Activated naive CD8-positive, alpha-beta T cell (primary cell): ENCODE measurements around the gene FCHSD2.
"Not testable (repeated sequence)": the region's sequence is repeated elsewhere in the genome, so short reads cannot be mapped to it uniquely, and the experiment has no call there.

Experiments
- H3K27ac Mint-ChIP-seq: one replicate; pipeline ENCODE4 v1.8.0; 2021; ENCODE audit warnings: mixed read lengths
- H3K27me3 Mint-ChIP-seq: one replicate; pipeline ENCODE4 v1.8.0; 2021; ENCODE audit warnings: mixed read lengths
- H3K36me3 Mint-ChIP-seq: one replicate; pipeline ENCODE4 v1.8.0; 2021; ENCODE audit warnings: mixed read lengths
- H3K4me1 Mint-ChIP-seq: one replicate; pipeline ENCODE4 v1.8.0; 2021; ENCODE audit warnings: low read depth, mixed read lengths
- H3K4me3 Mint-ChIP-seq: one replicate; pipeline ENCODE4 v1.8.0; 2021; ENCODE audit warnings: mild to moderate bottlenecking, mixed read lengths
- H3K9me3 Mint-ChIP-seq: one replicate; pipeline ENCODE4 v1.8.0; 2021; ENCODE audit warnings: low read depth, mixed read lengths

FCHSD2 gene

GRCh38 chr11:73145986-73146575 lies 4.0 kb upstream of the FCHSD2 start:
- peaks cover 25% of the 10 kb centered on the region for H3K4me1 Mint-ChIP-seq
- H3K9me3 Mint-ChIP-seq, result no peaks in the 10 kb centered on the region
- H3K27ac Mint-ChIP-seq, result no peak overlapping the region
- H3K4me3 Mint-ChIP-seq, result no peak overlapping the region
- H3K27me3 Mint-ChIP-seq, result no peaks in the 10 kb centered on the region
- no peaks in the 10 kb centered on the region for H3K36me3 Mint-ChIP-seq

GRCh38 chr11:73143126-73143838 lies 1.2 kb upstream of the FCHSD2 start:
- no peaks in the 10 kb centered on the region for H3K27me3 Mint-ChIP-seq
- no peaks in the 10 kb centered on the region for H3K9me3 Mint-ChIP-seq
- peak overlapping the region; percentile 93 for H3K27ac Mint-ChIP-seq
- H3K4me1 Mint-ChIP-seq, result peaks cover 44% of the 10 kb centered on the region
- H3K36me3 Mint-ChIP-seq, result no peaks in the 10 kb centered on the region
- H3K4me3 Mint-ChIP-seq, result peak overlapping the region; percentile 85

- H3K27ac Mint-ChIP-seq, result peak overlapping the region; percentile 95
- H3K36me3 Mint-ChIP-seq, result no peaks in the 10 kb centered on the region
- peaks cover 47% of the 10 kb centered on the region for H3K4me1 Mint-ChIP-seq
- no peaks in the 10 kb centered on the region for H3K27me3 Mint-ChIP-seq
- peak overlapping the region; percentile 95 for H3K4me3 Mint-ChIP-seq
- H3K9me3 Mint-ChIP-seq, result no peaks in the 10 kb centered on the region
These were observed 600 bp downstream of the FCHSD2 start for GRCh38 chr11:73141309-73142127.

GRCh38 chr11:73141031-73141308 lies 1.1 kb downstream of the FCHSD2 start:
- H3K4me1 Mint-ChIP-seq, result peaks cover 47% of the 10 kb centered on the region
- no peaks in the 10 kb centered on the region for H3K9me3 Mint-ChIP-seq
- H3K4me3 Mint-ChIP-seq, result peak overlapping the region; percentile 95
- H3K27me3 Mint-ChIP-seq, result no peaks in the 10 kb centered on the region
- H3K36me3 Mint-ChIP-seq, result no peaks in the 10 kb centered on the region
- peak overlapping the region; percentile 95 for H3K27ac Mint-ChIP-seq

- Mint-ChIP-seq H3K27ac (peak overlapping the region; percentile 95), H3K36me3 (no peaks in the 10 kb centered on the region), H3K9me3 (no peaks in the 10 kb centered on the region), H3K27me3 (no peaks in the 10 kb centered on the region), H3K4me3 (peak overlapping the region; percentile 95), H3K4me1 (peaks cover 51% of the 10 kb centered on the region)
These were observed 1.7 kb downstream of the FCHSD2 start for GRCh38 chr11:73140213-73141030.

GRCh38 chr11:73139476-73140198 lies 2.5 kb downstream of the FCHSD2 start:
- no peak overlapping the region for H3K27ac Mint-ChIP-seq
- peaks cover 55% of the 10 kb centered on the region for H3K4me1 Mint-ChIP-seq
- H3K36me3 Mint-ChIP-seq, result no peaks in the 10 kb centered on the region
- no peaks in the 10 kb centered on the region for H3K27me3 Mint-ChIP-seq
- no peaks in the 10 kb centered on the region for H3K9me3 Mint-ChIP-seq
- H3K4me3 Mint-ChIP-seq, result peak overlapping the region; percentile 95

GRCh38 chr11:73137944-73138274 lies 4.2 kb downstream of the FCHSD2 start:
- Mint-ChIP-seq H3K27me3 (no peaks in the 10 kb centered on the region), H3K4me3 (no peak overlapping the region), H3K36me3 (peaks cover 2% of the 10 kb centered on the region), H3K27ac (no peak overlapping the region), H3K4me1 (peaks cover 47% of the 10 kb centered on the region), H3K9me3 (no peaks in the 10 kb centered on the region)

- no peak overlapping the region for H3K27ac Mint-ChIP-seq
- H3K36me3 Mint-ChIP-seq, result peaks cover 2% of the 10 kb centered on the region
- no peaks in the 10 kb centered on the region for H3K9me3 Mint-ChIP-seq
- H3K4me3 Mint-ChIP-seq, result no peak overlapping the region
- H3K27me3 Mint-ChIP-seq, result no peaks in the 10 kb centered on the region
- H3K4me1 Mint-ChIP-seq, result peaks cover 44% of the 10 kb centered on the region
These were observed 4.7 kb downstream of the FCHSD2 start for GRCh38 chr11:73137262-73137943.

GRCh38 chr11:73136722-73137121 lies 5.4 kb downstream of the FCHSD2 start:
- not testable (repeated sequence) for H3K4me3 Mint-ChIP-seq, H3K9me3 Mint-ChIP-seq, H3K36me3 Mint-ChIP-seq, H3K27me3 Mint-ChIP-seq, H3K27ac Mint-ChIP-seq
- peaks cover 47% of the 10 kb centered on the region for H3K4me1 Mint-ChIP-seq

GRCh38 chr11:73135346-73136284 lies 6.5 kb downstream of the FCHSD2 start:
- no peaks in the 10 kb centered on the region for H3K27me3 Mint-ChIP-seq
- H3K27ac Mint-ChIP-seq, result peak overlapping the region; percentile 46
- peaks cover 2% of the 10 kb centered on the region for H3K36me3 Mint-ChIP-seq
- H3K4me3 Mint-ChIP-seq, result no peak overlapping the region
- H3K4me1 Mint-ChIP-seq, result peaks cover 44% of the 10 kb centered on the region
- no peaks in the 10 kb centered on the region for H3K9me3 Mint-ChIP-seq

- H3K27ac Mint-ChIP-seq, H3K27me3 Mint-ChIP-seq, H3K9me3 Mint-ChIP-seq, H3K36me3 Mint-ChIP-seq, H3K4me3 Mint-ChIP-seq: not testable (repeated sequence)
- H3K4me1 Mint-ChIP-seq, result peaks cover 12% of the 10 kb centered on the region
These were observed 9.8 kb downstream of the FCHSD2 start for GRCh38 chr11:73132349-73132748.

GRCh38 chr11:73130181-73130580 lies 11.9 kb downstream of the FCHSD2 start:
- no peak overlapping the region for H3K4me3 Mint-ChIP-seq
- H3K27me3 Mint-ChIP-seq, result no peaks in the 10 kb centered on the region
- peaks cover 5% of the 10 kb centered on the region for H3K36me3 Mint-ChIP-seq
- H3K9me3 Mint-ChIP-seq, result peaks cover 5% of the 10 kb centered on the region
- H3K27ac Mint-ChIP-seq, result no peak overlapping the region
- H3K4me1 Mint-ChIP-seq, result peaks cover 6% of the 10 kb centered on the region

- Mint-ChIP-seq H3K27me3 (no peaks in the 10 kb centered on the region), H3K36me3 (peaks cover 8% of the 10 kb centered on the region), H3K4me3 (no peak overlapping the region)
These were observed 12.9 kb downstream of the FCHSD2 start for GRCh38 chr11:73129198-73129597.

More at GRCh38 chr11:73129198-73129597, 12.9 kb downstream of the FCHSD2 start:
- H3K9me3 Mint-ChIP-seq, result peaks cover 11% of the 10 kb centered on the region
- no peak overlapping the region for H3K27ac Mint-ChIP-seq
- H3K4me1 Mint-ChIP-seq, result peaks cover 4% of the 10 kb centered on the region
